GM20000 (cell line): Measurements from ENCODE around the gene HRG.
"Not testable (repeated sequence)": the region's sequence is repeated elsewhere in the genome, so short reads cannot be mapped to it uniquely, and the experiment has no call there.

Source experiments
- DNase-seq: peaks from one replicate; pipeline ENCODE4 v3.0.0; 2012; ENCODE audit warnings: low spot score
- TF ChIP-seq, protein P1 (sequence below): IDR thresholded peaks from 2 replicates; pipeline ENCODE4 v1.5.1; 2012; ENCODE audit warnings: mild to moderate bottlenecking, control low read depth; ENCODE audit errors: extremely low read depth, missing control alignments

Gene HRG

DNA sequence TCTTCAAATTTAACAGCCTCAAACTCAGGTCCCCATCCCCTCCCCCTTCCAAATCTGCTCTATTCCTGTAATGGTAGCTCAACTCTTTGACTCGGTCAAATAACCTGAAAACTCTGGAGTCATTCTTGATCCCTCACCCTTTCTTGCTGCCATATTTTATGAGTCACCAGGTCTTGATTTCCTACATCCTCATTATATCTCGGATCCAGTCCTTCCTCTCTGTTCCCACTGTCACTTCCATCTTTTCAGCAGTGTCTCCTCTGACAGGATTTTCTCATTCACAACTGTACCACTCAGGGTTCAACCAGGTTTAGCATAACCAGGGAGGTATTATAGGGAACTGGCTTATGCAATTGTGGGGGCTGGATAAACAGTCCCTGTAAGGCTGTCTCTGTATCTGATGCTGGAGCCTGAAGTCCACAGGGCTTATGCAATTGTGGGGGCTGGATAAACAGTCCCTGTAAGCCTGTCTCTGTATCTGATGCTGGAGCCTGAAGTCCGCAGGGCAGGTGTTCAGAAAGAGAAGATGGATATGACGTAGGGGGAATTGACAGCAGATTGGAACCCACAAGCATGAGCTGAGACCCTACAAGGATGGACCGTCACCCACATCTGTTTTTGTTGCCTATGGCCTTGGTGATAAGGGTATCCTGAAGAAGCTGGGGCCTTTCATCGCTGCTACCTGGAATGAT, 34.7 kb upstream of the HRG start:
- TF ChIP-seq, protein P1, sequence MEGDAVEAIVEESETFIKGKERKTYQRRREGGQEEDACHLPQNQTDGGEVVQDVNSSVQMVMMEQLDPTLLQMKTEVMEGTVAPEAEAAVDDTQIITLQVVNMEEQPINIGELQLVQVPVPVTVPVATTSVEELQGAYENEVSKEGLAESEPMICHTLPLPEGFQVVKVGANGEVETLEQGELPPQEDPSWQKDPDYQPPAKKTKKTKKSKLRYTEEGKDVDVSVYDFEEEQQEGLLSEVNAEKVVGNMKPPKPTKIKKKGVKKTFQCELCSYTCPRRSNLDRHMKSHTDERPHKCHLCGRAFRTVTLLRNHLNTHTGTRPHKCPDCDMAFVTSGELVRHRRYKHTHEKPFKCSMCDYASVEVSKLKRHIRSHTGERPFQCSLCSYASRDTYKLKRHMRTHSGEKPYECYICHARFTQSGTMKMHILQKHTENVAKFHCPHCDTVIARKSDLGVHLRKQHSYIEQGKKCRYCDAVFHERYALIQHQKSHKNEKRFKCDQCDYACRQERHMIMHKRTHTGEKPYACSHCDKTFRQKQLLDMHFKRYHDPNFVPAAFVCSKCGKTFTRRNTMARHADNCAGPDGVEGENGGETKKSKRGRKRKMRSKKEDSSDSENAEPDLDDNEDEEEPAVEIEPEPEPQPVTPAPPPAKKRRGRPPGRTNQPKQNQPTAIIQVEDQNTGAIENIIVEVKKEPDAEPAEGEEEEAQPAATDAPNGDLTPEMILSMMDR: no peak
- DNase-seq: no peak

DNA sequence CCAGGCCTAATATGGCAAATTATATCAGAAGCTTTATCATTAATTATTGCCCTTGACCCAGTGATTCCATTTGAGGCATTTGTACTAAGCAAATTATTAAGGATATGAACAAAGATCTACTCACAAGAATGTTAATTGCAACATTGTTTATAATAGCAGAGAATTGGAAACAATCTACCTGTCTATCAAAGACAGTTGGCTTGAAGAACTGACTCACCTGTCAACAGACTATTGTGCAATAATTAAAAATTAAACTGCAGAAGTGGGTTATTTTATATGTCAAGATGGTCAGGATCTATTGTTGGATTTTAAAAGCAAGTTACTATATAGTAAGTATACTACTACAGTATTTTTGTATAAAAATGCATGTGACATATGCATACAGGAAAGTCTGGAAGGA, 32.3 kb upstream of the HRG start:
- no peak for DNase-seq
- TF ChIP-seq, protein P1: no peak

DNA sequence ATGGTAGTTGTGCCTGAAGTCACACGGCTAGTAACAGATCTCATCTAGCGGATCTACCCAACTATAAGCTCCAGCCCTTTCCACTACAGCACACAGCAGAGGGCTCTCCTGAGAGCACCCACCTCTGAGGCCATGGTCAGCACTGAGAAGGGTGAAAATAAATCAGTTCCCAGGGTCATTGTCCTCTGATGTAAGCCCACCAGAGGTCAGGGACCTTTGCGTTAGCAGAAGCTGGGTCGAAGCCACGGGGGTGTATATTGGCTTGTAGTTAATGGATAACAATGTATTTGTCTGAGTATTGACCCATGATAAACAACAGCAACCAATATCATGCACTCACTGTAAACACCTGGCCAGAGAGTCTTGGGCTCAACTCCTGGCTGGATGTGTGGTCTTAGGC, 31.6 kb upstream of the HRG start:
- DNase-seq: not testable (repeated sequence)

DNA sequence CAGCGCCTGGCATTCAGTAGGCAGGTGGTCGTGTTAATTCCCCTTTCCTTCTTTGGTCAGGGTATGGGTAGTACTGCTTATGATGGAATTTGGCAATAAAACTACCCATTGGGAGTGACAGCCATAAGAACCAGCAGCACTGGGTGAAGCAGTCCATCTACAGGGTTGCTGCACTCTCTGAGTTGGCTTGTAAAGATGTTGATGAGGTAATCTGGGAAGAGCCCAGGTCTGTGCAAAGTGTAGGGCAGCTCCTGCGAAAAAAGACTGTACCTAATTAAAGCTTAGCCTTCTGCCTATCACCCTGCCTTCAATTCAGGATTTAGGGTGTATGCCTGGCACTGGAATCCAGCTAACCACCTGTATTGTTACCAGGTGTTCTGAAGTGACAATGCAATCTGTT, 30.3 kb upstream of the HRG start:
- no peak for DNase-seq
- TF ChIP-seq, protein P1: no peak

DNA sequence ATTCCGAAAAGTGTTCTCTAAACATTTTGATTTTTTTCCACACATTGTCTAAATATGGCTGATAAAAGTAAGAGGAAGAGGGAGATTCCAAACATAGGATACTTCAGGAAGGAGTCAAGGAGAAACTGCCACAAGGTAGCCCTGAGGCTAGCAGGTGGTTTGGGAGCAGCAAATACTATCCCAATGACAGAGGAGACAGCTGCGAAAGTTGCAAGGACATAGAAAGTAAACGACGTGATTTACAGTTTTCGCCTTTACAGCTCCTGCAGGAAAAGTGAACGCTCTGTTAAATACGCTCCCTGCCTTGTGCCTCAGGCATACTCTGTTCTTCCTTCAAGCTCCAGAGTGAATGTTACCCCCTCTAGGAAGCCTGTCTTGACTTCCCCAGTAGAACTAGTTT, 29.3 kb upstream of the HRG start:
- DNase-seq: no peak
- TF ChIP-seq, protein P1: no peak

DNA sequence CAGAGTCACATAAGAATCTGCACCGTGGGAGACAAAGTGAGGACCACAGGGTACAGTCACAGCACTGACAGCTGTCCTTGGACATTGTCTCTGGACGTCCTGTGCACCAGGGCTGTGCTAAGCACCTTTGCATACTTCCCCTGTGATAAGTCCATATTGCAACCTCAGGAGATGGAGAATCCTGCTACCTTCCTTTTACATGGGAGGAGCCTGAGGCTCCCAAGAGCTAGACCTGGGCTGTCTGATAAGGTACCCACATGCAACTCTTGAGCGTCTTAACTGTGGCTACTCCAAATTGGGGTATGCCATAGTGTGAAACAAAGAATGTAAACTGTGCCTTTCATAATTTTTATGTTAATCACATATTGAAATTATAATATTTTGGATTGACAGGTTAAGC, 28.1 kb upstream of the HRG start:
- TF ChIP-seq, protein P1: no peak
- no peak for DNase-seq

DNA sequence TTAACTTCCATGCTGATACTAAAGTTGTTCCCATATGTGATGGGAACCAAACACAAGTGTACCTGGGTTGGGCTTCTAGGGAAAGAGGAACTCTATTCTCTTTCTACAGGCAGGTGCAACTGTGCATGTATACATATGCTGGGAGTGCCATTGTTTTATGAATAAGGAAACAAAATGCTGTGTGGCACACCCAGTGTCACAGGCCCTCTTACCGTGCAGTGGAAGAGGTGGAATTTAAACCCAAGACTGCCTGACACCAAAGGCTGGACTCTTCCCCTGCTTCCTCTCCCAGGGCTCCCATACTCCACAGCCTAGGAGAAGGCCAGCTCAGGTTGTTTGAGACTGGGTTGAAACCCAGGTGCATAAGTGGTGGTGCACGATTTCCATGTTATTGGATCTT, 27.6 kb upstream of the HRG start:
- TF ChIP-seq, protein P1: no peak
- no peak for DNase-seq

DNA sequence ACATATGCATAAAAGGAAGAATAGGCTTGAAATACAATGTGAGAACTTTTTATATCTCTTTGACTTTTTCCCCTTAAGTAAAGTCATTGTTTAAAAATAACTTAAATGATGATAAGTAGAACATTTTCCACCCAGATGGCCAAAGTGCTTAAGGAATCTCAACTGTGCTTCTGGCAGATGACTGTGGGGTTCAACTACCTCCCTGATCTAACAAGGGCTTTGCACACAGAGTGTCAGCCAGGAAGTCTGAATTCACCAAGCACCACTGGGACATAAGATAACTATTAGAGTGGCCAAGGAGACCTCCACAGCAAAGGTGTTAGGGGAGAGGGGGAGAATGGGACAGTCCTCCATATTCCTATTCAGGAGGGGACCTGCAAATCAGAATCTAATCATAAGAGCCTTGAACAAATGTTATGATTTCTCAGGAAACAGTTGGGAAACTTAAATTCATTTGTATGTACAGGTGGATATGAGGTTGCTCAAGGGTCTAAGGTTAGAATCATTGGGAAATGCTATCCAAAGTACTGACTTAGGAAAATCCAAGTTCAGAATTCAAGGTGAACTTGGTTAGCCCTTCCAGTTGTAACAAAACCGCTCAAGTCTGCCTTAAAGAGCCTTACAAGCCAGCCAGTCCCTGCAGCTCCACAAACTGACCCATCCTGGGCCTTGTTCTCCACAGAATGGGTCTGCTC, 25.9 kb upstream of the HRG start, which contains the start of gene FETUB:
TSS of gene FETUB (plus strand) at position 622 of the 695 bp plus-strand sequence. CDS start at position 684, 62 bp downstream.
- TF ChIP-seq, protein P1: no peak
- DNase-seq: no peak
